ENCODE results near the gene CRADD.
"Not testable (repeated sequence)": the region's sequence is repeated elsewhere in the genome, so short reads cannot be mapped to it uniquely, and the experiment has no call there.

Gene CRADD

DNA sequence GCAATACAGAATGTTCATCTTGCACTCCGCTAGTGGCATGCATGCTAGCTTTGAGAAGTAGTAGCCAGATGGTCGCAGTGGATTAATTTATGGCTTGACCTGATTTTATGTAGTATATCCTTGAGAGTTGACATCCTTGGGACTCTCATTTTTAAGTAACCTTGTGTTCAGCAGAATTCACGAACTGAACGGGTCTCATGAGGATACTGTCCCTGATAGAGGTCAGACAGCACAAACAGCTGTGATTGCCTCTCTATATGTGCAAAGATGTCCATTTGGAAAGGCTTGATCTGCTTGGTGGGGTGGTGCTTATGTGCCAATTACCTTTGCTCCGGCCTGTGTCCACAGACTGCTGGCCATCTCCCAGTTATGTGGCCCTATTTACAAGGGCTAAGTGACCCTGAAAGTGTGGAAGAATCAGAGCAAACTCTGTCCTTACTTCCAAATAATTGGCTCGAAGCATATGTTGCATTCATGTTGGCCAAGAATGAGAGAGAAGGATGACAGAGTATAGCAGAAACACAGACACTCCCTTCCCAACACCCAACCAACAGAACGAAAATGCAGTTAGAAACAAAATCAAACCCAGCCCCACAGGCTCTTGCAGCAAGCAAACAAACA lies 167.1 kb downstream of the CRADD start:
- DNase-seq (ENCODE audit: low spot score) = no peak

DNA sequence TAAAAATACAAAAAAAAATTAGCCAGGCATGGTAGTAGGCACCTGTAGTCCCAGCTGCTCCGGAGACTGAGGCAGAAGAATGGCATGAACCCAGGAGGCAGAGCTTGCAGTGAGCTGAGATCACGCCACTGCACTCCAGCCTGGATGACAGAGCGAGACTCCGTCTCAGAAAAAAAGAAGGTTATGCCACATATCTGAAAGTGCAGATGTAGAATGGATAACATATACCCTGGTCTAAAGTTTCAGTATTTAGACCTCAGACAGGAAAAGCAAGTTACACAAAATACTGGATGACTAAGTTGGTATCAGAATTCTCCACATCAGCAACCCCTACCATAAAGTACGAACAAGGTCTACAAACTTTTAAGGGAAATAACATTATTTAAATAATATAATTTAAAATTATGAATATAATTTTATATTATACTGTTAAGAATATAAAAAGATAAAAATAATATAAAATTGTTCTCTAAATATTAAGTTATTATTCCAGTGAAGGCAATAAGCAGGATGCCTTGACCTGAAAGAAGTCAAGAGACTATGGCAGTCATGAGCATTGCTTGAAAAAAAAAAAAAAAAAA lies 169.9 kb downstream of the CRADD start:
- DNase-seq (ENCODE audit: low spot score) = no peak

DNA sequence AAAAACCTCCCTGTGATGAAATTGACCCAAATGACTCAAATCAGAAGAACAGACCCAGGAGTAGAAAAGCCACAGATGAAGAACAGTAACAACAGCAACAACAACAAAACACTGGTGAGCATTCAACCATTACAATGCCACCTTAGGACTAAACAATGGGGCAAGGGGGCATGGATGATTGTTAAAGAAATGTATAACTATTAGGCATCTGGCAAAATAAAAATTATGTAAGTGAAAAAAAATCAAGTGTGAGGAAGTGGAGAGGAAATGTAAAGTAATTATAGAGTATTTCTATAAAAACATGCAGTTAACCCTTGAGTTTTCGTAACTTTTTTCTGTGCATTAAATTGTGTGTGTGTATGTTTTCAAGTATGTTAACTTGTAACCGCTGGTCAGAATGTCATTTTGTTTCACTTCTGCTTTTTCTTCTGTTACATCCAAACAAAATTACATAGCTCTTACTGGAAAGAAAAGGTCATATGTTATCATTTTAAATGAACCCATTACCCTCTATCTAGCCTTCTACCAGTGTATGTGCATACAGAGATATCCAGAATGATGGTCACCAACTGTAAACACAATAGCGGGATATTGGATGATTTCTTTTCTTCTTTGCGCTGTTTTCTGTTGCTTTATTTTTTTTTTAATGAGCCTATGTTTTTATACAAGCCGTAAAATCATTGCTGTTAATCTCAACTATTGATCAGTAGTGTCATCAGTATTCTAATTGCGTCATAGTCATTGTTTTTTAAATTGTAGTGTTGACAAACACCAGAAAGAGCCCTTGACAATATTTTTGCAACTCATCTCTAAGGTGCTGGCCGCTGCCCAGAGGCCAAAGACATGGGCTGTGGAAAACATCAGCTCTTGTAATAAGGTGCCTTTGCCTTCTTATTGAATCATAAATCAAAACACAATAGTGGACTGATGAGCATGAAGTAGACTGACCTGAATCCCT lies 170.6 kb downstream of the CRADD start:
- no peak for DNase-seq (ENCODE audit: low spot score)

DNA sequence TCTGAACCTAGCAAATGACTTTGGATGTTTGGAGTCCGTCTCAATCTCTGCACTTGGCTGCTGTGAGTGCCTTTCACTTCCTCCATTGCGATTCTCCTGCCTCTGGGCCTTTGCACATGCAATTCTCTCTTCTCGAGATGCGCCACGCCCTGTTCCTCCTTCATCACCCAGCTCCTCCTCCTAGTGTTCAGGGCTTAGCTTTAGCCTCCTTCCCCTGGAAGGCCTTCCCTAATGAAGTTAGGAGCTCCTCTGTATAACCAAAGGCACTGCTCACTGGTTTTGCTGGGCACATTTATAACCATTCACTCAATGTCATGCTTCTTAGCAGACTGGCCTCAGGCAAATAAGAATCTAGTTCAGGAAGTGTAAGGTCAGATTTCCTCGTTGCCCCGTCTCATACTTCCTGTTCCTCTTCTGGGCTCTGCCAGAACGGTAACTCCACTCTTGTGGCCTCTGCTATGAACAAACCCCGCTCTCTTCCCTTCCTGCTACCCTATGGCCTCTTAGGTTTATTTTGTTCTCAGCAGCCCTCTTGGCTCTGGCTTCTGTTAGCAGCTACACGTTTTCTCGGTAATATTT lies 171.4 kb downstream of the CRADD start:
- no peak for DNase-seq (ENCODE audit: low spot score)

DNA sequence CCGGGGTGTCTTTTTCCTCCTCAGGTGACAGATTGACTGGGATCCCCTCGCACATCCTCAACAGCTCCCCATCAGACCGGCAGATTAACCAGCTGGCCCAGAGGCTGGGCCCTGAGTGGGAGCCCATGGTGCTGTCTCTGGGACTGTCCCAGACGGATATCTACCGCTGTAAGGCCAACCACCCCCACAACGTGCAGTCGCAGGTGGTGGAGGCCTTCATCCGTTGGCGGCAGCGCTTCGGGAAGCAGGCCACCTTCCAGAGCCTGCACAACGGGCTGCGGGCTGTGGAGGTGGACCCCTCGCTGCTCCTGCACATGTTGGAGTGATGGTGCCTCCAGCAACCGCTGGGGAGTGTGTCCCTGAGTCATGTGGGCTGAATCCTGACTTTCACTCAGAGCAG lies 172.8 kb downstream of the CRADD start:
- no peak for DNase-seq (ENCODE audit: low spot score)

DNA sequence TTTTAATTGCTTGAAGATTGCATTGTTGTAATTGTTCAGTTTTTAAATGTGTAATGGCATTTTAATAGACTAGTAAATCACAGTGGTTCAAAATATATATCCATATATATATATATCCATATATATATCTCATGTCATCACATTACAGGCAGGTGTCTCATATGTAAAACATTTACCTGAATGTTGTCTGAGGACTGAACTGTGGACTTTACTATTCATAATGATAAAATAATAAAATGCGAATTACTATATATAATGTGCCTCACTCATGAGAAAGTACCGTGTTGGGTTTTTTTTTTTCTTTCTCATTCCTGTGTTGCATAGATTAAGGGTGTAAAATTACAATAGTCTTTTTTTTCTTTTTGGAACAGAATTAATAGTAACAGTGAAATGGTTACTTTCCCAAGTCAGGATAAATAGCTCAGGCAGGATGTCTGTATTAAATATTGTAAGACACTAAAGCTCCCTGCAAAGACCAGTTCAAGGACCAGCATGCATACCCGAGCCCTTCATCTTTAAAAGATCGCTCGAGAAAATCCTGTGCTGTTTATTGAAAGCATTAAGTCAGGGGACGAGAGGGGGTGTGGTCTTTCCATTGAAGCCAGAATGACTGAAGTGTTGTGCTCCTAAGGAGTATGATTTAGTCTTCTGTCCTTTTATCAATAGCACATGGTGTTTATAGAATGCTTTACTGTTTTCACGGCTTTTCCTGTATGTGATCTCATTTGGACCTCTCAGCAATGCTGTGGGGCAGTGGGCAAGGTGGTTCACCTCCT lies 173.5 kb downstream of the CRADD start:
- DNase-seq (ENCODE audit: low spot score) = no peak

DNA sequence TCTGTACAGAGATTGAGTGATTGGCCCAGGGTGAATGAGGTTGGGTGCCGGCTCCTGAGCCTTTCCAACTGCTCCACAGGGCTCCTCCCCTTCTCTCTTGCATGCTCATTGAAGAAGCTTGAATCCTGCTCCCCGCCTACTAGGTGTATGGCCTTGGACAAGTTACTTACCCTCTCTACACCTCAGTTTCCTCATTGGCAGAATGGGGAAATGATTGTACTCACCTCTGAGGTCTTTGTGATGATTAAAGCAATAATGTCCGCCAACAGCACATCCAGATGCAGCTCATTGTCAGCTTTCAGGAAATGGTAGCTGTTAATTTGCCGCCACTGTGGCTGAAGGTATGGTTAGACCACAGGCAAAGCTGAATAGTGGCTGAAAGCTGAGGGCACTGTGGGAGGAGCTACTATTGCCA lies 174.1 kb downstream of the CRADD start:
- DNase-seq (ENCODE audit: low spot score) = no peak

DNA sequence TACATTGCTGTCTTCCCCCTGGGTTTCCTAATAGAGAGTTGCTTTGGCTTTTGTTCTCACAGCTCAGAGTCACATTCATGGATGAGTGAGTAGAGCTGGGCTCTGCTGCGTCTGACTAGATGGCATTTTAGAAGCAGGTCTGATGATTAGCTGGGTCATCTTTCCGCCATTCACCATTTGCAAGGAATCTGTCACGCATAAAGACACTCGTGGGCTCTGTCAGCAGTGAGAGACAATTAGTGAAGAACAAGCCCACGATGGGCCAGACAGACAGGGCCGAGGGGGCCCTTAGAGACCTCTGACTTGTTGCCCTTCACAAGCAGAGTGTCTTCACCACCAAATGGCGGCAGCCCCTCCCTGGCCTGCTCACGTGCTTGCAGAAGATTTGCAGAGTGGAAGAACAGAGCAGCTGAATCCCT lies 175.0 kb downstream of the CRADD start:
- DNase-seq (ENCODE audit: low spot score) = no peak

DNA sequence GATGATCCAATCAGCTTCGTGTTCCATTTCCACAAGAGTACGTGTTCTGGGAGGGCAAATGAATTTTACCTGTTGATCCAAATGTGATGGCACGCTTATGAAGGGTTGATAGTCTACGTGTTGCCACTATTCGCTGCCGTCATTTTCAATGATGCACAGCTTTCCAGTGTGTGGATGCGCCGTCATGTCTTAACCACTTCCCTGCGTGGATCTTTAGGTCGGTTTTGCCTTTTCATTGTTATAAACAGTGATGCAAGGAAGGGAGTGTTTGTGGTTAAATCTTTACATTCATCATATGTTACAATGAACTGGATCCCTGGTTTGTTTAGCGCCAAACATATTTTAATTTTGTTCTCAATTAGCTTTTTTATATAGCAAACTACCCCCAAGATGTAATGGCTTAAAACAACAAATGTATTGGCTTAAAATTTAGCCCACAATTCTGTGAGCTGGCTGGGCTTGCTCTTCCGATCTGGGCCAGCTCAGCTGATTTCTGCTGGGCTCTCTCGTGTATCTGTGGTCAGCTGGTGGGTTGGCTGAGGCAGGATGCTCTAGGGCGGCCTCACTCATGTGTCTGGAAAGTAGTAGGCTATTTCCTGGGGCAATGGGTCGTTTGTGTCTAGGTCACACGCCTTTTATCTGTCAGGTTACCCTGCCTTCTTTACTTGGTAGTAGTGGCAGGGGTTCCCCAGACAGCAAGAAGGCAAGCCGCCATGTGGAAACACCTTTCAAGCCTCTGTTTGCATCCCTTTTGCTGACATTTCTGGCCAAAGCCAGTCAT lies 176.7 kb downstream of the CRADD start:
- no peak for DNase-seq (ENCODE audit: low spot score)

DNA sequence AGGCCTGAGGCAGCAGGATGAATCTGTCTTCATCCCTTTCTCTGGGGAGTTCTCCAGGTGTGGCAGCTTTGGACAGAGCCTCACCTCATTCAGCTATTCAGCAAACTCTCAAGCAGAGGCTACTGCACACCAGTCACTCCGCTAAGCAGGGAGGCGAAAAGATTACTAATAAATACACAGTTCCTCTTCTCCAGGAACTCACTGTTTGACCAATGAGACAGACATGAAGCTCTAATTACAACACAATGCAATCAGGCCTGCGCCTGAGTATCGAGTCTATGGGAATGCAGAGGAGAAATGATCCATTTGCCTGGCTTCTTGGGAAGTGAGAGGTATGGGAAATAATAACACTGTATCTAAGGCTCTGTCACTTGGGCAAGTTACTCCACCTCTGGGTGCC lies 178.1 kb downstream of the CRADD start:
- no peak for DNase-seq (ENCODE audit: low spot score)

DNA sequence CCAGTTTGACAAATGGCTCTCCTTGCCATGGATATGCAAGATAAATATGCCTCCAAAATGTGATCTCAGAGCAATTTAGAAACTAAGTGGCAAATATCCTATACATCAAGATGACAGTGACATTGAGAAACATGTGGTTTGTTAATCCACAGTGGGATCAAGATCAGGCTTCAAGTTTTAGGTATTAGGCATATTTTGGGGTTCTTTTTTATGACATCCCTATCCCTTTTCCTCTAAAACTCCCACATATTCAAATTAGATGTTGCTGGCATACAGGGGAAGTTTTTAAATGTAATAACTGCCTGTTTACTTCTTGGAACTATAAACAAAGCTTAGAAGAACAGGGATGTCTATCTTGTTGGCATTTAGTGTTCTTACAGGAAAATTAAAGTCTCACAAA lies 179.4 kb downstream of the CRADD start:
- DNase-seq (ENCODE audit: low spot score) = no peak

DNA sequence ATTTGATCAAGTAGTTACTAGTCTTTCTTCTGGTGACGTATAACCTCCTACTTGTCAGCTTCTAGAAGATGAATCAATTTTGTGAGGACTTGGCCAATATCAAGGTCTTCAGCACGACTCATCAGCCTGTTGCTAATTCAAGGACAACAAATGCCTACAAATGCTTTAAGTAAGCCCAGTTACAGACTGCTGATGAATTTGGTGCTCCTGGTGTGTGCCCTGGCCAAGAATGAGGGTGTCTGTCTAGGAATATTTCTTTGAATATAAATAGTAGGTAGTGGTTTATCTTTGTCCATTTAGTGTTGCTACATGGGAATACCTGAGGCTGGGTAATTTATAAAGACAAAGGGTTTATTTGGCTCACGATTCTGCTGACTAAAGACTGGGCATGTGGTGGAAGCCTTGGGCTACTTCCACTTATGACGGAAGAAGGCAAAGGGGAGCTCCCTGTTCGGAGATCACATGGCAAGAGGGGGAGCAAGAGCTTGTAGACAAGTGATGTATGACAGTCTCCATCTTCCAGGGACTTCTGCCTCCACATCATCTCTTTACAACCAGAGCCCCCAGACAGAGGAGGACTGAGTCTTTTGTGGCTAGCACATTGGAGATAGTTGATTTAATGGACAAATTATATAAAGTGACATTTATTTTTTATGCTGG lies 180.2 kb downstream of the CRADD start:
- DNase-seq (ENCODE audit: low spot score) = no peak

DNA sequence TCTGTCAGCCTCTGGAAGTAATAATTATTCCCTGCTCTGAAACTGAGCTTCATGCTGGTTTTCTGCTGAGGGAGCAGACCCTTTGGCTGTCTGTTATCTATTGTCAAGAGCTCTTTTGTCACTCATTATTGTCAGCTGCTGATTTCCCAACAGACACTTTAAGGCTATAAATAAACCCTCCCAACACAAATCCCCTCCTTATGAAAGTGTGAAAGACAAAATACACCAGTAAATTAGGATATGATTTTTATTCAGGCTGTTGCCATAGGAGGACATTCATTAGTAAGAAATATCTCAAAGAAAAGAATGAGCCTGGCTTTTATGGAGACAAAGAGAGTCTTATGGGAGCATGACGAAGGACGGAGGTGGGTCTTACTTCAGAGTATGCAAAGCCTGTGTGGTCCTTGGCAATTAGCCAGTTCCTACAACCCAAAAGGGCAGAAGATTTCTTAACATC lies 180.8 kb downstream of the CRADD start:
- no peak for DNase-seq (ENCODE audit: low spot score)

DNA sequence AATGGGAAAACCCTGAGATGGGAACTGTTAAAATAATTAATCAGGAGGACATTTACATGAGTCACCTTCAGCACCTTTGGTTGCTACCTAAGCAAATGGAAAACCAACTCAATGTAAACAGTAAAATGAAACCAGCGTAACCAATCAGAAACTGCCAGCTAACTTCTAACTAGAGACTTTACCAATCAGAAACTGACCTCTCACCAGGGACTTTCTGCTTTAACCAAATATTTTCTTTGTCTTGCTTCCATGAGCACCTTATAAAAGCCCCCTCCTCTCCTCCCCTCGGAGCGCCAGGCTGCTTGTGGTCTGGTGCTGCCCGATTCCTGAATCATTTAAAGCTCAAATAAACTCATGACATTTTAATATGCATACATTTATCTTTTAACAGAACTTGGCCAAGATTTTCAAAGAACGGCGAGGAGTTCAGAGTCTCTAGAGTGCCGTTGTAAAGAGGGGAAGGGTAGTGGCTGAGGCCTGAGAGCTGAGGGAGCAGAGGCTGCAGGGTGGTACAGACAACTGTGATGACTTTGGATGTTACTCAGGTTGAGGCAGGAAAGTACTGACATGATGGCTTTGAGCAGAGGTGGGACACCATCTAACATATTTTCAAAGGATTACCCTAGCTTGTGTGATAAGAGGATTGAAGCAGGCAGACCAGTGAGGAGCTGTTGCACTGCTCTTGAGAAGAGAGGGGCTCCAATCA lies 183.6 kb downstream of the CRADD start:
- DNase-seq (ENCODE audit: low spot score) = no peak

DNA sequence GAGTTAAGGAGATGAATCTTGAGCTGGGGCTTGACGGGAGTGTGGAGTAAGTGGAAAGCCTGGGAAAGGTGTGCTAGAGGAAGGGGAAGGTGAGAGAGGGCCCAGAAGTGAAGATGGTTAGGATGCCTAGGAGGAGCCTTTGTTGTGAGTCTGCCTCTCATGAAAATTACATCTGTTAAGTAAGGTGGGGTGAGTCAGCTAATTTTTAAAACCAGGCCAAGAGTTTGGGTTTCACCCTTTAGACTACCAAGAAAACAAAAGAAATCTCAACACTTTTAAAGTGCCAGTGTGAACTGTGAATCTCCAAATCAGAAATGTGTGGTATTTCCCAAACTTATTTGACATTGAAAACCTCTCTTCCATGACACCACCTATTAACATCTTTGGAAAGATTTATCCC lies 185.2 kb downstream of the CRADD start:
- no peak for DNase-seq (ENCODE audit: low spot score)

DNA sequence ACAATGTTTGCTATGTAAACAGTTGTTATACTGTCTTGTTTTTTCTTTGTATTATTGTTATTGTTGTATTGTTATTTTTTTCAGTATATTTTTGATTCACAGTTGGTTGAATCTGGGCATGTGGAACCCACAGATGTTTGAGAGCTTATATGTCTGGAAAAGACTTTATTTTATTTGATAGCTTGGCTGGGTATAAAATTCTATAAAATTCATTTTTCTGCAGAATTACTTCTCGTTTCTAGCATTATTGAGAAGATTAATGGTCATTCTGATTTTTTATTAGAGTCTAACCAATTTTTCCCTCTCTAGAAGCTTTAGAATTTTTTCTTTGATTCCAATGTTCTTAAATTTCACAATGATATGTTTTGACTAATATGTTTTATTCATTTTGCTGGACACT lies 188.6 kb downstream of the CRADD start:
- no peak for DNase-seq (ENCODE audit: low spot score)

DNA sequence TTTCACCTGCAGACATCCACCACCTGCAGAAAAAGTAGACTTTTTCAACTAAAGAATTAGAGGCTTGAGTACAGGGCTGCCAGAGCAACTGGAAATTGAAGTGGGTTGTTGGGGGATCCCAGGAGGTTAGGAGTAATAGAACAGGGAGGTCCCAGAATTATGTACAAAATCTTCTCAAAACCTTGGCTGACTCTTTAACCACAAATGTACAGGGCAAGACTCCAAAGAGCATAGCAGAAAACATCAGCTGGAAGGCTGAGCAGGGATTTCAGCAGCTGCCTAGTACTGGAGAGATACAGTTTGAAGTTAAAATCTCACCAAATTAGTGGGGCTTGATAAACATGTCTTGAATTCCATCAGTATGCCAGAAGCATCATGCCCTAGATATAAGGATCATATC lies 191.6 kb downstream of the CRADD start:
- no peak for DNase-seq (ENCODE audit: low spot score)

DNA sequence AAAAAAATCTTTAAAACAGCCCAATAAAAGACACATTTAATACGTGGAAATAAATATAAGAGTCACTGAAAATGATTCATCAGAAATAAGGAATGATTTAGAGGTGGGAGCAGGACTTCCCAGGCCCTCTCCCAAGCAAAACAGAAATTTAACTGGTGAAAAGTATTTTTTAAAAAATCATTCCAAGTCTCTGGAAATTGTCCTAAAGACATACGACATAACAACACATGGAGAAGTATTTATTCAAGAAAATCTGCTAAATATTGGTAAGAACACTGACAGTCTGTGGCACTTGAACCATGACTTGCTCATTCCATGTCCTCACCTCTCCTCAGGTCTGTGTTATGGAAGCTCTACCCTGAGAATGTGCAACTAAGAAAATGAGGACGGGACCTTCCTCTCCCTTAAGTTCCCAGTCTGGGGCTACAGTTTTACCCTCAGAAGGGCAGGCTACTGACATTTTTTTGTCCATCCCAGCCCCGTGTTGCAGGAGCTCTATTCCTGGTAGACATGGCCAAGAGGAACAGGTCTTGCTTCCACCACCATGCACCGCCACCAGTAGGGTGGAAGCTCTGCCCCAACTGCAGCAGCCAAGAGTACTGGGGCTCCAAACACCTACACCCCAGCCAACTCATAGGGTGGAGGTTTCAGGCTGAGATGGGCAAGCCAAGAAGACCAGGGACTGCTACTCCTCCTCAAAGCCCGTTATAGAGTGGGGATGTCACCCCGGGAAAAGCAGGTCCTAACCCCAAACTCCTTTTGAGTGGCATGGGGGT lies 193.0 kb downstream of the CRADD start:
- no peak for DNase-seq (ENCODE audit: low spot score)

DNA sequence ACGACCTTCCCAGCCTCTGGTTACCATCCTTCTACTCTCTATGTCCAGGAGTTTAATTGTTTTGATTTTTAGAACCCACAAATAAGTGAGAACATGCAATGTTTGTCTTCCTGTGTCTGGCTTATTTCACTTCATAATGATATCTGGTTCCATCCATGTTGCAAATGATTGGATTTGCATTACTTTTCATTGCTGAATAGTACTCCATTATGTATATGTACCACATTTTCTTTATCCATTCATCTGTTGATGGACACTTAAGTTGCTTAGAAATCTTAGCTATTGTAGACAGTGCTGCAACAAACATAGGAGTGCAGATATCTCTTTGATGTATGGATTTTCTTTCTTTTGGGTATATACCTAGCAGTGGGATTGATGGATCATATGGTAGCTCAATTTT lies 194.4 kb downstream of the CRADD start:
- DNase-seq (ENCODE audit: low spot score) = not testable (repeated sequence)
